Esophagus squamous epithelium (tissue), 5 donors: ENCODE results near the gene SLC13A2. TPM values are rescaled to one million over a fixed set of nuclear protein-coding genes. Genes with fewer than 3 reads are reported as not detected.

Experiments used
- DNase-seq: peaks from one replicate; lab custom pipeline; 2025; lab: John Stamatoyannopoulos, UW
- H3K27ac ChIP-seq, 4 donors: fragments of 200-600 bp; sonication (generic); one replicate each; pipeline ENCODE4 v1.5.1; 2016 to 2019; ENCODE audit warnings: mild to moderate bottlenecking in 1 of 4
- H3K27me3 ChIP-seq, 4 donors: fragments of 200-600 bp; sonication (generic); 1 replicate in 3 of 4; 2 replicates in 1 of 4; pipeline versions ENCODE4 v1.5.1 to v1.6.0; 2017 to 2021; ENCODE audit warnings: antibody characterized with exemption in 1 of 4
- H3K36me3 ChIP-seq, 3 donors: fragments of 200-600 bp; sonication (generic); one replicate each; pipeline ENCODE4 v1.5.1; 2016 to 2019
- H3K4me1 ChIP-seq, 3 donors: fragments of 200-600 bp; sonication (generic); one replicate each; pipeline ENCODE4 v1.5.1; 2017 to 2019
- H3K4me3 ChIP-seq, 4 donors: fragments of 200-600 bp; sonication (generic); 1 replicate in 3 of 4; 2 replicates in 1 of 4; pipeline ENCODE4 v1.5.1; 2016 to 2019; ENCODE audit warnings: mild to moderate bottlenecking in 2 of 4, moderate library complexity in 1 of 4
- H3K9me3 ChIP-seq, 3 donors: fragments of 200-600 bp; sonication (generic); one replicate each; pipeline ENCODE4 v1.5.1; 2016 to 2019
- POLR2A ChIP-seq, 4 donors: fragments of 450-650 bp; IDR thresholded peaks; one replicate each; pipeline ENCODE4 v1.6.1; 2017; ENCODE audit warnings: antibody characterized with exemption in 4 of 4, mild to moderate bottlenecking in 4 of 4, moderate library complexity in 3 of 4
- WGBS, 2 donors: methylation state at CpG; one replicate each; pipeline ENCODE4 v1.1.5; 2018; 5-methylcytosine and 5-hydroxymethylcytosine counted together
- intact Hi-C: fragments of 100-400 bp; cut with DNase I; formaldehyde crosslinking; loops from one replicate; pipeline ENCODE4 v1.15.0; 2022
- total RNA-seq, 4 donors: library from RNA; depleted of rRNA; stranded (reverse); fragments of >200 nt; gene quantifications; one replicate each; pipeline ENCODE4 v1.1.0, GENCODE V29; 2016
- TF ChIP-seq, protein P1 (sequence below), 6 experiments: fragments of 450-650 bp in 4 of 6; fragments of 200-600 bp in 2 of 6; sonication (generic) in 2 of 6; IDR thresholded peaks; one replicate each; pipeline ENCODE4 v1.5.1; 2016 to 2019; ENCODE audit warnings: antibody characterized with exemption in 6 of 6, mild to moderate bottlenecking in 4 of 6, moderate library complexity in 4 of 6
- donor health status: DM: yes; HTN: yes; CAD: no.

The SLC13A2 gene
- total RNA-seq, 4 donors from 2014 or later = not detected

DNA sequence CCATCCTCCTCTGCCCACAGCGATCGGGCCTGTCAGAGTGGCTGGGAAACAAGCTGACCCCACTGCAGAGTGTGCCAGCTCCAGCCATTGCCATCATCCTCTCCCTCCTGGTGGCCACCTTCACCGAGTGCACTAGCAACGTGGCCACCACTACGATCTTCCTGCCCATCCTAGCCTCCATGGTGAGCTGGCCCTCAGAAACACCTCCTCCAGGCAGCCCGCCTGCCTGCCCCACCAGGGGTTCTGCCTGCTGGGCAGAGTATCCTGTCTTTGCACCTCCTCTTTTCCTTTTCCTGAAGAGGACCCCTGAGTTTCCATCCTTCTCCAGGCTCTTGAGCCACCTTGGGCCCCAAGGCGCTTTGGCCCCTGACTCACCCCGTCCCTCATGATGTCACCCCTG lies 22.2 kb downstream of the SLC13A2 start:
- intact Hi-C loops = loop anchor here (10.0 kb wide), 1 partner anchor 119 kb away; the partner anchor contains the start of gene RSKR

DNA sequence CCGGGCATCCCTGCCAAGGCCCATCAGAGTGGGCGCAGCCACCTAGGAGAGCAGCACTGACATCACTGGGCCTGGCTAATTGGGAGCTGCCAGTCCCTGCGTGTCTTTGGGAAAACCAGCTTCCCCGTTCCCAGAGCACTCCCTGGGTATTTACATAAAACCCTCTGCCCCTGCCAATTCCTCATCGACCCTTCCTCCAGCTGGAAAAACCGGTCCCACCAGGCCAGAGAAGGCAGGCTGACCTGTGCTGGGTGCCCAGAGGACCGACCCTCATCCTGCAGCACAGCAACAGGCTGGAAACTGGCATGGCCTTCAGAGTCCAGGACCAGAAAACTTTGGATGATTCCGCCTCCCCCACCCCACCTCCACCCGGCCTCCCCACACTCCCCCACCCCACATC lies 24.5 kb downstream of the SLC13A2 start:
- no peak for DNase-seq
- no peak overlapping the region for H3K4me3 ChIP-seq
- no peak overlapping the region for H3K27ac ChIP-seq
- no peak for TF ChIP-seq POLR2A (IDR thresholded peaks at IDR 0.05)
- H3K27me3 ChIP-seq = peaks cover 0 to 32% (median 0%) of the 10 kb centered on the region in 4 donors
- H3K4me1 ChIP-seq = peaks cover 0 to 54% (median 12%) of the 10 kb centered on the region in 3 donors
- 36 to 40% methylated on average over 2 to 3 of the region's 9 CpGs for WGBS, 2 donors
- H3K9me3 ChIP-seq = no peaks in the 10 kb centered on the region
- intact Hi-C loops = loop anchor here (10.0 kb wide), 1 partner anchor 117 kb away; the partner anchor contains the start of gene RSKR
- no peaks in the 10 kb centered on the region for H3K36me3 ChIP-seq

More for the DNA sequence above, 22.2 kb downstream of the SLC13A2 start:
- TF ChIP-seq, protein P1, sequence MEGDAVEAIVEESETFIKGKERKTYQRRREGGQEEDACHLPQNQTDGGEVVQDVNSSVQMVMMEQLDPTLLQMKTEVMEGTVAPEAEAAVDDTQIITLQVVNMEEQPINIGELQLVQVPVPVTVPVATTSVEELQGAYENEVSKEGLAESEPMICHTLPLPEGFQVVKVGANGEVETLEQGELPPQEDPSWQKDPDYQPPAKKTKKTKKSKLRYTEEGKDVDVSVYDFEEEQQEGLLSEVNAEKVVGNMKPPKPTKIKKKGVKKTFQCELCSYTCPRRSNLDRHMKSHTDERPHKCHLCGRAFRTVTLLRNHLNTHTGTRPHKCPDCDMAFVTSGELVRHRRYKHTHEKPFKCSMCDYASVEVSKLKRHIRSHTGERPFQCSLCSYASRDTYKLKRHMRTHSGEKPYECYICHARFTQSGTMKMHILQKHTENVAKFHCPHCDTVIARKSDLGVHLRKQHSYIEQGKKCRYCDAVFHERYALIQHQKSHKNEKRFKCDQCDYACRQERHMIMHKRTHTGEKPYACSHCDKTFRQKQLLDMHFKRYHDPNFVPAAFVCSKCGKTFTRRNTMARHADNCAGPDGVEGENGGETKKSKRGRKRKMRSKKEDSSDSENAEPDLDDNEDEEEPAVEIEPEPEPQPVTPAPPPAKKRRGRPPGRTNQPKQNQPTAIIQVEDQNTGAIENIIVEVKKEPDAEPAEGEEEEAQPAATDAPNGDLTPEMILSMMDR (IDR thresholded peaks at IDR 0.05) = no peak
- no peak for TF ChIP-seq POLR2A (IDR thresholded peaks at IDR 0.05)
- no peaks in the 10 kb centered on the region for H3K9me3 ChIP-seq
- no peak overlapping the region for H3K4me3 ChIP-seq
- 89 to 97% methylated on average over 4 of the region's 8 CpGs for WGBS, 2 donors
- peaks cover 0 to 32% (median 0%) of the 10 kb centered on the region in 4 donors for H3K27me3 ChIP-seq
- H3K4me1 ChIP-seq = peaks cover 0 to 44% (median 13%) of the 10 kb centered on the region in 3 donors
- no peak overlapping the region for H3K27ac ChIP-seq
- no peak for DNase-seq
- no peaks in the 10 kb centered on the region for H3K36me3 ChIP-seq

DNA sequence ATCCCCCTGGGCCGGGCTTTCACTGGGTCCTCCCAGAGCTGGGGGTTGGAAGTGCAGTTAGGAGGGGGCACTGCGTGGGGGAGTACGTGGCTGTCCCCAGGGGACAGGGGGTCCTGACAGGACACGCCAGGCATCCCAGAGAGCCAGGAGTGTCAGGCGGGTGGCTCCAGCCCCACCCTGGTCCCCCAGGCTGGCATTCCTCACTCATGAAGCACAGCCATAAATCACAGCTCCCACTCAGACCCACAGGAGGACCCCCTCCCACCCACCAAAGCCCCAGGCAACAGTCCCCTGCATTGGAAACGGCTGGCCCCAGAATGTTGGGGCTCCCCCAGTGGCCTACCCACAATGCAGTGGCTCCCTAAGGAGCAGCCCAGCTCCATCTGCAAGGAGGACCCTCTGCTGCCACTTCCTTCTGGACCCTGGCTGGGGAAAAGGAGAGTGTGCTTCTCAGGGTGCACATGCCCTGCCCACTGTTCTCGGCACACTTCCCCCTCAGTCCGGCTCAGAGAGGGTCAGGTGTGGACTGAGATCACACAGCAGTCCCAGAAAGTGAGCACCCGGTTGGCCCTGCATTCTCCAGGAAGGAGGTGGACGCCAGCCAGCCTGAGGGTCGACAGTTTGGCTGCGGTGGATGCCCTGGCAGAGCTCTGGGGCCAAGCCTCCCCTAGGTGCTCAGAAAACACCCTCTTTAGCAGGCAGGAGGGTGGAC lies 25.4 kb downstream of the SLC13A2 start:
- H3K9me3 ChIP-seq = no peaks in the 10 kb centered on the region
- no peak overlapping the region for H3K27ac ChIP-seq
- peaks cover 0 to 54% (median 12%) of the 10 kb centered on the region in 3 donors for H3K4me1 ChIP-seq
- WGBS, 2 donors = 21% methylated on average over 5 of the region's 12 CpGs; no CpG with 5 or more reads in 1 of the 2 donors
- H3K27me3 ChIP-seq = peaks cover 0 to 25% (median 0%) of the 10 kb centered on the region in 4 donors
- no peak for TF ChIP-seq POLR2A (IDR thresholded peaks at IDR 0.05)
- TF ChIP-seq, protein P1 (IDR thresholded peaks at IDR 0.05) = no peak
- H3K4me3 ChIP-seq = no peak overlapping the region
- no peak for DNase-seq
- no peaks in the 10 kb centered on the region for H3K36me3 ChIP-seq
- intact Hi-C loops = loop anchor here (10.0 kb wide), 1 partner anchor 116 kb away; the partner anchor contains the start of gene RSKR

DNA sequence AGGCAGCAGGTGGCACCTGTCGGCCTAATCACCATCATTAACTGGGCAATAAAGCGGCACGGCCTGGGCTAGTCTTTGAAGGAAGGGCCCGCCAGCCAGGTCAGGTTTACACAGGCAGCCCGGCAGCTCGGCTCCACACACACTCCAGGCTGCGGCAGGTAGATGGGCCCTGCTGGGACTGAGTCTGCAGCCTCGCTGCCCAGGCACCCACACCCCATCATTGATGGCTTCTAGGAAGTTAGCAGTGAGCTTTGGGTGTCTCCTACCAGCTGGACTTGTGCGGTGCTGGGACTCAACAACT lies 25.9 kb downstream of the SLC13A2 start:
- Histone ChIP-seq H3K9me3 (no peaks in the 10 kb centered on the region), H3K27ac (no peak overlapping the region), H3K36me3 (no peaks in the 10 kb centered on the region), H3K4me3 (no peak overlapping the region), H3K27me3 (peaks cover 0 to 20% (median 0%) of the 10 kb centered on the region in 4 donors), H3K4me1 (peaks cover 0 to 54% (median 12%) of the 10 kb centered on the region in 3 donors)
- no peak for DNase-seq
- TF ChIP-seq POLR2A (IDR thresholded peaks at IDR 0.05) = no peak
- TF ChIP-seq, protein P1 (IDR thresholded peaks at IDR 0.05) = no peak
- intact Hi-C loops = loop anchor here (10.0 kb wide), 1 partner anchor 115 kb away; the partner anchor contains the start of gene RSKR
- WGBS, 2 donors = 83% methylated on average over 1 of the region's 9 CpGs; no CpG with 5 or more reads in 1 of the 2 donors

DNA sequence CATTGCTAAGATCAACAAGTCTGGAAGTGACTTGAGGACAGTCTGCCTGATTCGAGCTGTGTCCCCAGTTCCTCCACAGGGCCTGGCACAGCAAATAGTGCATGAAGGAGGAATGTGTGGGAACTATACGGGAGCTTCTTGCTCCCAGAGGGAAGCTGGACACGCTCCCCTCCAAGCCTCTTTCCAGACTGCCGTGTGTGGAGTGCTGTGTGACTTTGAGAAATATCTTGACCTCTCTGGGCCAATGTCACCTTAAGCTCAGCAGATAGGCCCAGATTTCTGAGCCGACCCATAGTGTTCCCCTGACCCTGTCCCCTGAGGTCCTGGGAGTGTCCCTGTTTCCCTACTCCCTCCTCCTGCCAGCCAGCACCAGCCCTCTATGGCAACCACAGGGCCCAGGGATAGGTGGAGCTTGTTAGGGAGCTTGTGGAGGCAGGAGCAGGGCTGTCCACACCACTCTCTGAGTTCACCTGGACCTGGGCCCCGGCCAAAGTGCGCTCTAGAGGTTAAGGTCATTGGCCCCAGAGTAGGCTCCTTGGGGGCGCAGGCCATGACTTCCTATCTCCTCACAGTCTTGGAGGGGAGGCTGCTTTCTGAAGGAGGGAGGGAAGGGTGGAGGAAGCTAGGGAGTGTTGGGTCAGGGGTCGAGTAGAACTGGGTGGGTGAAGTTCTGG lies 26.4 kb downstream of the SLC13A2 start:
- Histone ChIP-seq H3K4me1 (peaks cover 0 to 55% (median 12%) of the 10 kb centered on the region in 3 donors), H3K4me3 (no peak overlapping the region), H3K27ac (no peak overlapping the region), H3K27me3 (peaks cover 0 to 15% (median 0%) of the 10 kb centered on the region in 4 donors), H3K36me3 (no peaks in the 10 kb centered on the region), H3K9me3 (no peaks in the 10 kb centered on the region)
- no peak for DNase-seq
- 53 to 60% methylated on average over 3 of the region's 9 CpGs for WGBS, 2 donors
- no peak for TF ChIP-seq POLR2A (IDR thresholded peaks at IDR 0.05)
- TF ChIP-seq, protein P1 (IDR thresholded peaks at IDR 0.05) = no peak
- intact Hi-C loops = loop anchor here (10.0 kb wide), 1 partner anchor 115 kb away; the partner anchor contains the start of gene RSKR
